ENCODE results near the gene ALOX15.
"Not testable (repeated sequence)": the region's sequence is repeated elsewhere in the genome, so short reads cannot be mapped to it uniquely, and the experiment has no call there.

ALOX15 gene

DNA sequence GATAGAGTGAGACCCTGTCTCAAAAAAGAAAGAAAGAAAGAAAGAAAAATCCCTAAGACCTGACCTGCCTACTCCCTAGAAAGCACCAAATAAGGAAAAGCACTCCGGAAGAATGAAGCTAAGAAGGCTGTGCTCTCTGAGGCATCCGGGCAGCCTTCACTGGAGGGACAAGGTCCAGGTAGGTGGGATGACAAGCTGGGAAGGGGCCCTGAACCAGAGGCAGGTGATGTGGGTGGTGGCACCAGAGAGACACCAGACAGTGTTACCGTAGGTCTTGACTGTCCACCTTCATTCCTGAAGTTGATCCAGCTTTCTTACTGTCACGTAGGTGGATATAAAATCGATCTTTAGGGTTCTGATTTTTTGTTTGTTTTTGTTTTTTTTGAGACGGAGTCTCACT is 30.8 kb downstream of the ALOX15 start:
- DNase-seq, result no peak

- no peak for DNase-seq
Observed at GRCh38 chr17:4610162-4610561, 31.3 kb downstream of the ALOX15 start.

DNA sequence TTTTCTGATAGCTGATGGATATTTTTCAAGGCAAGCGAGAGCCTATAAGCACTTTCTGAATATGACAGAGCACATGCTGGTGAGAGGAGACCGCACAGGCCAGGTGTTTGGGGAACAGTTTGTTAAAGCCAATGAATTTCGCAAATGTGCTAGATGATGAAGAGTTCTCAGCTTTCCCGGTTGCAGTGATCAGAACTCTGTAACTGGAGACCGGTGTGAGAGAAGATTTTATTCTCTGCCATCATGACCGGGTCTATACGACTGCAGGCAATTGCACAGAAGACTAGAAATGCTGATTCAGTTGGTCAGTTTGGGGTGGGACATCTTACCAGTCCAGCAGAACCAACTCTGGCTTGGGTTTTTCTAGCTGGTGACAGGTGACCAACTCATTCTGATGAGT is 31.7 kb downstream of the ALOX15 start:
- no peak for DNase-seq

DNA sequence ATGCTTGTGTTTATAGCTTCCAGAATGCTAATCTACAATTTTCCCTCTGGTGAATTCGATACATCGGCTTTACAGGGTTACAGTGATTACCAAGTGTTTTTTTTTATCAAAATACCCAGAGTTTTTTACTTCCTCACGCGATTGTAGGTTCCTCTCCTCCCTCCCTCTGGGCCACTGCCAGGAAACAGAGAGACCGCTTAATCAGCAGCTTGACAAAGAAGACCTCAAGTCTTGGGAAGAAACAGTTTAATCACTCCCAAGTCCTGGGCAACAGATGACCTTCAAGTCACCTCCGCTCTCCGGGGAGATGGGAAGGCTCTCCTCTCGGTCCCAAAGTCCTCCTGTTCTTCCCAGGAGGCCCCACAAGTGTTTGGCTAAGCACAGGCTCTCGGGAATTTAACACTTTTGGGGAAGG is 33.7 kb downstream of the ALOX15 start:
- DNase-seq, result no peak

- no peak for DNase-seq
Observed at GRCh38 chr17:4607261-4607741, 34.2 kb downstream of the ALOX15 start.

GRCh38 chr17:4605826-4606225 is 35.7 kb downstream of the ALOX15 start:
- no peak for DNase-seq

DNA sequence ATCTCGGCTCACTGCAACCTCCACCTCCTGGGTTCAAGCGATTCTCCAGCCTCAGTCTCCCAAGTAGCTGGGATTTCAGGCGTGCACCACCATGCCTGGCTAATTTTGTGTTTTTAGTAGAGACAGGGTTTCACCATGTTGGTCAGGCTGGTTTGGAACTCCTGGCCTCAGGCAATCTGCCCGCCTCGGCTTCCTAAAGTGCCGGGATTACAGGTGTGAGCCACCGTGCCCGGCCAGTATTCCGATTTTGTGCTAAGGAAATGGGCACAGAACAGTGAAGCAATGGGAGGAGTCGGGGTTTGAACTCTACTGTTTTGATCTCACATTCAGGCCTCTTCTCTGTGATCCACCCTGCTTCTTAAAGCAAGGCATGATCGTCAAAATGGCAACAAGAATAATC is 36.7 kb downstream of the ALOX15 start:
- DNase-seq, result not testable (repeated sequence)

GRCh38 chr17:4604111-4604644 is 37.3 kb downstream of the ALOX15 start:
- peak; percentile 62 for DNase-seq

DNA sequence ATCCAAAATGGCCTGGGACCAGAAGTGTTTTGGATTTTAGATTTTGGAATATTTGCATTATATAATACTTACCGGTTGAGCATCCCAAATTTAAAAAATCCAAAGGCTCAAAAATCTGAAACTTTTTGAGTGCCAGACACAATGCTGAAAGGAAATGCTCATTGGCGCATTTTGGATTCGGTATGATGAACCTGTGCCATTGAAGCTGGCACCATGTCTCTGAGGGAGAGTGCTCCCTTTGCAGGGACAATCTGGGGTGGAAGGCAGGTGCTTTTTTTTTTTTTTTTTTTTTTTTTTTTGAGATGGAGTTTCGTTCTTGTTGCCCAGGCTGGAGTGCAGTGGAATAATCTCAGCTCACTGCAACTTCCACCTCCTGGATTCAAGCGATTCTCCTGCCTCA is 39.4 kb downstream of the ALOX15 start:
- no peak for DNase-seq

DNA sequence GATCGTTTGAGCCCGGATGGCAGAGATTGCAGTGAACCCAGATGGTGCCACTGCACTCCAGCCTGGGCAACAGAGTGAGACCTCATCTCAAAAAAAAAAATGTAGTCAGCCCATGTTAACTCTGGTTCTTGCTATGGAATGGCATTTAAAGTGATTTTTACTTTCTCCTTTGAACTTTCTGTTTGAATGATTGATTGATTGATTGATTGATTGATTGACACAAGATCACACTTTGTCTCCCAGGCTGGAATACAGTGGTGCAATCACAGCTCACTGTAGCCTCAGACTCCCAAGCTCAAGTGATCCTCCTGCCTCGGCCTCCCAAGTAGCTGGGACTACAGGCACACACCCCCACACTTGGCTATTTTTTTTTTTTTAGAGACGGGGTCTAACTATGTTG is 40.2 kb downstream of the ALOX15 start:
- DNase-seq, result no peak

DNA sequence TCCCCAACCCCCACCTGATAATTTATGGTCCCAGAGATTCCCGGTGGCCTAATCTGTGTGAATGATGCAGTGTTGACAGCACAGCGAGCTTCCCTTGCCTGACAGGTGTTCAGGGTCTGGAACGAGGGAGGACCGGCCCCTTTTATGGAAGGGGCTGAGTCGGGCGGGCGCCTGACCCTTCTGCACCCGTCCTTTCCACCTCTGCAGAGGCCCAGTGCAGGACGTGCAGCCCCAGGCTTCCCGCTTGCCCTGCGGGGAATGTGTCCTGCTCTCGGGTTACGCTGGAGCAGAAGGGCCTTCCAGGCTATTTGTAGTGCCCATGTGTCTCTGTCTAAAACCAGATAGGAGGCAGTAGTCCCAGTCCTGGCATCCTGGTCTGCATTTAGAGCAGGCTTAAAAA is 40.9 kb downstream of the ALOX15 start:
- DNase-seq, result no peak

DNA sequence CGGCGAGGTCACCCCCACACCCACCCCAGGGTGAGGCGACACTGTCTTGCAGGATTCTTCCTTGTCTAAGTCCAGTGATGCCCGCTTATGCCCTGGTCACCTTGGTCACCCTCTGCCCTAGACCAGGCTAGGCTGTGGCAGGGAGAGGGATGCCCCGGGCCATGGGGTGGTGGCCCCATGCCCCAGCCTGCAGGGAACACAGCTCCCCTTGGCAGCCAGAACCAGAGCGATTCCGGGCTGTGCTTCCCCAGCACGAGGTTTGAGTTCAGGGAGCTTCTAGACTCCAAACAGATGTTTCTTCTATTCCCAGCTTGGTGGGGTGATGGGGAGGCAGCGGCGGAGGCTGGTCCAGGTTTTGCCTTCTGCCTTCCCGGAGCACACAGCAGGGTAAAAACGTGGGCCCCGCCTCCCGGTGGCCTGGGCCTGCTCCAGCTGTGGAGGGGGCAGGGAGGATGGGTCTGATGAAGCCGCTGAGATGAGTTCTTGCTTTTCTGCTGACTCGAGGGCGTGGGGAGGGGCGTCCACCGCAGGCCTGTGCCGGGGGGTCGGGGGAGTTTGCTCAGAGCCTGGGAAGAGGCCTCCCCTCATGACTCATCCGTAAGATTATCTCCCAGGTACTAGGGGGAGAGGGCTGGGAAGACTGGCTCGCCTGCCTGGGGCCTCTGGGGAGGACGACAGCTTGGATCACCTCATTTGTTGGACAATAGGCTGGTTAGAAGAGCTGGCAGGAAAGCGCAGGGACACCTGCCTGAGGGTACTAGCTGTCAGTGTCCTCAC is 41.8 kb downstream of the ALOX15 start:
- DNase-seq, result peak; percentile 33

DNA sequence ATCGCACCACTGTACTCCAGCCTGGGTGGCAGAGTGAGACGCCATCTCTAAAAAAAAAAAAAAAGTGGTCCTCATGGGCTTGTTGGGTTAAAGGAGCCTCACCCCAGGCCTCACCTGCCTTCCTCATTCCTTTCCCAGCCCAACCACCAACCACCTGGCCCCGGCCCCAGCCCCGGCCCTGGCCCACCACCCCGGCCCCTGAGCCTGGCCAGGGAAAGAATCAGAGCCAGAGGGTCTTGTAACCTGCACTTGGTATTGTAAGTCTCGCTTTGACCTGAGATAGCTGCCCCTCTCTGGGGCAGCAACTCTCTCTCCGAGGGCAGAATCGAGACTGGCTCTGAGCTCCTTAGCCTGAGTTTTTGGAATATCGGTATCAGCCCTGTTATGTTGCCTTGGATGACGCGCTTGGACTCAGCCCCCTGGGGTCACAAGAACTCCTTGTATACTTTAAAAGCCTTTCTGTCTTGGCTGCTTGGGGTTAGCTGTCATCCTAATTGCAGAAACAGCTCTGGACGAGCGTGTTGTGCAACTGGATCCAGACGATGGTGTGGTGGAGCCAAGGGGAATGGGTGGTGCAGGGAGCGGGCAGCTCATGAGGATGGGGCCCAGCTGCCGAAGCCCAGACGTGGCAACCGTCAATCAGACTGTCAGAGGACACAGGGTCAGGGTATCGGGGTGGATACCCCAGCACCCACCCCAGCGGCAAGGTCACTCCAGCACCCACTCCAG is 42.5 kb downstream of the ALOX15 start:
- no peak for DNase-seq

- no peak for DNase-seq
Observed at GRCh38 chr17:4597975-4598374, 43.5 kb downstream of the ALOX15 start.

DNA sequence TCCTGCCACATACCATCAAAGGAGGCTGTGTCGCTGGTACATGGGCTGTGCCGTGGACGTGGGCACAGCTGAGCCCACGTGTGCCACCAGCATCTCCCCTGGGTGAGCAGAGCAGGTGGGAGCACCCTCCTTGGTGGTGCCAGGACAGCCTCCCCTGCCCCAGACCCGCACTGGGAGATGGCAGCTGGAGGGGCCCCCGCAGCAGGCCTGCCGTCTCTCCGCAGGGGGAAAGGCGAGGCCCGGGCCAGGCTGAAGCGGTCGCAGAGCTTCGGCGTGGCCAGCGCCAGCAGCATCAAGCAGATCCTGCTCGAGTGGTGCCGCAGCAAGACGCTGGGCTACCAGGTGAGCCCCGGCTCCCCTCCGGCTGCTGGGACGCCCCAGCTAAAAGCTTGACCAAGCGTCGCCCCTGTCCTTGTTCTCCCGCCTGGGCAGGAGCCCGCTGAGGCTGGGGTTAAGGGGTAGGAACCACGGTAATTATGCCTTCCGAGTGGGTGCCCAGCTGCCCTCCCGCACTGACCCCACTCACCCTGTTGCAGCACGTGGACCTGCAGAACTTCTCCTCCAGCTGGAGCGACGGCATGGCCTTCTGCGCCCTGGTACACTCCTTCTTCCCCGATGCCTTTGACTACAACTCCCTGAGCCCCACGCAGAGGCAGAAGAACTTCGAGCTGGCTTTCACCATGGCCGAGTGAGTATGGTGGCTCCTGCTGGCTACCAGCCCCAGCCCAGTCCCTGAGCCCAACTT is 44.7 kb downstream of the ALOX15 start:
- DNase-seq, result no peak

DNA sequence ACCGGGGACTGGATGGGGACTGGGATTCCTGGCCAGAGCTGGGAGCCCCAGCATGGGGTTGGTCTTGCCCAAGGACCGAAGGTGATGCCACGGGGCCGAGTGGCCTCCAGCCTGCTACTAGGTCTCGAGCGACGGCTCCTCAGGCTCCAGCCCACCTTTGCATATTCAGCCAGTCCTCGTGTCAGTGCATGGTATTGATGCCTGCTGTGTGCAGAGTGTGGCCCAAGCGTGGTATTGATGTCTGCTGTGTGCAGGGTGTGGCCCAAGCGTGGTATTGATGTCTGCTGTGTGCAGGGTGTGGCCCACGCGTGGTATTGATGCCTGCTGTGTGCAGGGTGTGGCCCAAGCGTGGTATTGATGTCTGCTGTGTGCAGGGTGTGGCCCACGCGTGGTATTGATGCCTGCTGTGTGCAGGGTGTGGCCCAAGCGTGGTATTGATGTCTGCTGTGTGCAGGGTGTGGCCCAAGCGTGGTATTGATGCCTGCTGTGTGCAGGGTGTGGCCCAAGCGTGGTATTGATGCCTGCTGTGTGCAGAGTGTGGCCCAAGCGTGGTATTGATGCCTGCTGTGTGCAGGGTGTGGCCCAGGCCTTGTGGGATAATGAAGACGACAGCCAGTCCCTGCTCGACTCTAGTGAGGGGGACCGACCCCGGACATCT is 45.7 kb downstream of the ALOX15 start:
- not testable (repeated sequence) for DNase-seq

DNA sequence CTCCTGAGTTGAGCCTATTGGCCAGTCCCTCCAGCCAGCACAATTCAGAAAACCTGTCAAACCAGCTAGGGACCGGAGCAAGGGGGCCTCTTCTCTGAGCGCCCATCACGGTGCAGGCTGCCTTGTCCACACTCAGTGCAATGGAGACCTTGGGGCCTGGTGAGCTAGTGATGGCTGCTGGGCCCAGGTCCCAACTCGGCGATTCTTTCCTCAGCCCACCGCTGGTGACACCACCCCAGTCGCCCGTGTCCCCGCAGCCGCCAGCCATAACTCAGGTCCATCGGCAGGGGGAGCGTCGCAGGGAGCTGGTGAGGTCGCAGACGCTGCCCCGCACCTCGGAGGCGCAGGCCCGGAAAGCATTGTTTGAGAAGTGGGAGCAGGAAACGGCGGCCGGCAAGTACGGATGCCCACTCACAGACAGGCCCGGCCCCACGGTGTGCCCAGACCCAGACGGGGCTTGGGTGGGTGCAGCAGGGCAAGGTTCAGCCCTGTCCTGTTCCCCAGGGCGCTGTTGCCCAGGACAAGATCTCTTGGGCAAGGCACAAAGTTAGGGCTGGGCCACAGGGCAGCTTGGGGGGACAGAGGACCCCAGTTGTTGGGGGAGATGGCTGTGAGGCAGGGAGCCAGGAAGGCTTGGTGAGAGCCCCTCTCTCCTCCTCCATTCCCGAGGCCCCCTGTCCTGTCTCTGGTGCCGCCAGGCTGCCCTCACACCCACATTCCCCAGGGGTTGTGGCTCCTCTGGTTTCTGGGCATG is 46.4 kb downstream of the ALOX15 start:
- DNase-seq, result peak; percentile 17

- no peak for DNase-seq
Observed at GRCh38 chr17:4594406-4594805, 47.1 kb downstream of the ALOX15 start.

DNA sequence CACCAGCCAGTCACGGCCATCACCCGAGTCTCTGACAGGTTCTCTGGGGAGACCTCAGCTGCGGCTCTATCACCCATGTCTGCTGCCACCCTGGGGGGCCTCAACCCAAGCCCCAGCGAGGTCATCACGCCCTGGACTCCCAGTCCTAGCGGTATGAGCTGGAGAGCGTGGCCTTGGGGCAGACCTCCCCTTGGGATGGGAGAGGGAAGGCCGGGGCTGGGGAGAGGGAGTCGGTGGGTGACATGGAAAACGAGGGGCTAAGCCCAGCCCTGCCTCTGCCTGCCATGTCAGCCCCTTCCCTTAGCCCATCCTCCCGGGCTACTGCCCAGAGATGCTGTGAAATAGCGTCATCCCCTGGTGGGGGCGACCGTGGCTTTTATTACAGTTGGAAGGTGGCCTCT is 48.5 kb downstream of the ALOX15 start:
- DNase-seq, result no peak

GRCh38 chr17:4592240-4593005 is 49.1 kb downstream of the ALOX15 start:
- DNase-seq, result no peak

GRCh38 chr17:4591529-4591928 is 49.9 kb downstream of the ALOX15 start:
- no peak for DNase-seq
